IPS DF 19.7 (cell line): ENCODE measurements around the gene CXCR4.
"Not testable (repeated sequence)": the region's sequence is repeated elsewhere in the genome, so short reads cannot be mapped to it uniquely, and the experiment has no call there.

Experiments used
- DNase-seq: peaks from one replicate; pipeline ENCODE4 v3.0.0-alpha.2; 2013; ENCODE audit warnings: low read depth, low spot score

CXCR4 gene

DNA sequence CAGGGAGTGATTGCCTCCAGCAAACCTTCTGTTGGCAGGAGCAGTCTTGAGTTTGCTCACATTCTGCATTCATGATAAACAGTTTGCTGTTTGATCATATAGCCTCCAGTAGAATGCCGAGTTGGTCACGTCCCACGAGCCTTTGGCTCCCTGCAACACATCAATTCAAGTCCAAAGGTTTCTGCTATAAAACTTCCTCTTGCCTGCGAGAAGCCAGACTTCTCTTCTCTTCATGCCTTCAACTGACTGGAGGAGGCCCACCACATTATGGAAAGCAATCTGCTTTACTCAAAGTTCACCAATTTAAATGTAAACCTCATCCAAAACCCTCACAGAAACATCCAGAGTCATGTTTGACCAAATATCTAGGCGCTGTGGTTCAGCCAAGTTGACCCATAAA lies 40.8 kb downstream of the CXCR4 start:
- no peak for DNase-seq

DNA sequence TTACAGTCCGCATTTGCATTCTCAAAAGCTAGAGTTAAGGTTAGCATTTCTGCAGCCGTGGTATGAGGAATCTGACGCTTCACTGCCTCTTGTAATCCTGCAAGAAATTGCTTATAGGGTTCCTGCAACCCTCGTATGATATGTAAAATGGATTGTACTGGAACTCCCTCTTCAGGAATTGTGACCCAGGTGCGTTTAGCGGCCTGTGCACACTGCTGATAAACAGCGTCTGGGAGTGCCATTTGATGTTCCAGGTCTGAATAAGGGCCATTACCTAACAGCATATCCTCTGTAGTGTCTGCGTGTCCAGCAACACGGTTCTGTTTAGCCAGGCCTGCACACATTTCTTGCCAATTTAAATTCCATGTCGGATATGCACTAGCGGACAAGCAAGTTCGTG lies 42.5 kb downstream of the CXCR4 start:
- no peak for DNase-seq

DNA sequence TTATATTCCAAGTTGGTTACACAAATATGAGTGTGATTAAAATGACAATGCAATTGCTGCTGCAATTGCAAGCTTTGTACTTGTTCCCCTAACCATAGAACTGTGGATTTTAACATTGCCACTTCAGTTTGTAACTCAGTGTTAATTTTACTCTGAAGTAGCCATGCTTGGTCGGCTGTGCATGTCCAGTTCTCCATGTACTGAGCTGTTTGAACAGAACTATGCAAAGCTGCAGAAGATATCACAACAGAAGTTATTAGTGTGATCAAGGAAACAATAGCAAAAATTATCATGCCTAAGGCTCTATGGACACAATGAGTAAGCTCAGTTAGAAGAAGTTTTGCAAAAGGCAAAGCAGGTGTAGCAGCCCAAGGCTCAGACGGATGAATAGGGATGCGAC lies 45.3 kb downstream of the CXCR4 start:
- no peak for DNase-seq

DNA sequence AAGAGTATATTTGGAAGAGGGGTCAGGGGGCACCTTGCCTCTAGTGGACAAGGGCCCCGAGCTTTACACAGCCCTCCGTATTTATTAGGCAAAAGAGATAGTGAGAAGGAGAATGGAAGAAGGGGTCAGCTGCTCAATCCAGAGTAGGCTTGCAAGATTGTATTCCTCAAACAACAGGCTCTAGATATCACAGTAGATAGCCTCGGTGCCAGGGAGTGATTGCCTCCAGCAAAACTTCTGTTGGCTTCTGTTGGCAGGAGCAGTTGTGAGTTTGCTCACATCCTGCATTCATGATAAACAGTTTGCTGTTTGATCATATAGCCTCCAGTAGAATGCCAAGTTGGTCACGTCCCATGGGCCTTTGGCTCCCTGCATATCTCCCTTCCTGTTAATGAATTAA lies 46.1 kb downstream of the CXCR4 start:
- DNase-seq: not testable (repeated sequence)

DNA sequence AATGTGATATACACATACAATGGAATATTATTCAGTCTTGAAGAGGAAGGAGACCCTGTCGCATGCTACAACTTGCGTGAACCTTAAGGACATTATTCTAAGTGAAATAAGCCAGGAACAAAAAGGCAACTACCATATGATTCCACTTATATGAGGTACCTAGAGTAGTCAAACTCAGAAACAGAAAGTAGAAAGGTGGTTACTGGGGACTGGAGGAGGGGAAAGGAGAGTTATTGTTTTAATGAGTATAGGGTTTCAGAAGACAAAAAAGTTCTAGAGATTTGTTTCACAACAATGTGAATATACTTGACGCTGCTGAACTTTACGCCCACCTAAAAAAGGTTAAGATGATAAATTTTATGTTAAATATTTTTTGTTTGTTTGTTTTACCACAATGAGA lies 47.0 kb downstream of the CXCR4 start:
- no peak for DNase-seq

DNA sequence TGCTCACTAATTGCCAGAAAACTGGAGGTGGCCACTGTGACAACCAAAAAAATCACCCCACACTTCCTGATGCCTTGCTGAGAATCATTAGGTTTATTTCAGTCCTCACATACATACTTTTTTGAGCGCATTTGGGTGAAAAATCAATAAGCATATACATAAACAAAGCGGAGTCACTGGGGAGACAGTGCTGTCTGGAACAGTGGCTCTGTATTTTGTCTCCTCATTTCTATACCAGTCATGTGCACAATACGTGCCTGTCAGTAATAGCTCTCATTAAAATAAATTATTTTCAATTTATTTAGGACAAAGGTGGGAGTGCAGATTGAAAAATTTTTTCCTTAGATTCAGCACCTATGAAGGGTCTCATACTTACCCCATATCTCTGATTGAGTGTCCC lies 48.2 kb downstream of the CXCR4 start:
- no peak for DNase-seq

DNA sequence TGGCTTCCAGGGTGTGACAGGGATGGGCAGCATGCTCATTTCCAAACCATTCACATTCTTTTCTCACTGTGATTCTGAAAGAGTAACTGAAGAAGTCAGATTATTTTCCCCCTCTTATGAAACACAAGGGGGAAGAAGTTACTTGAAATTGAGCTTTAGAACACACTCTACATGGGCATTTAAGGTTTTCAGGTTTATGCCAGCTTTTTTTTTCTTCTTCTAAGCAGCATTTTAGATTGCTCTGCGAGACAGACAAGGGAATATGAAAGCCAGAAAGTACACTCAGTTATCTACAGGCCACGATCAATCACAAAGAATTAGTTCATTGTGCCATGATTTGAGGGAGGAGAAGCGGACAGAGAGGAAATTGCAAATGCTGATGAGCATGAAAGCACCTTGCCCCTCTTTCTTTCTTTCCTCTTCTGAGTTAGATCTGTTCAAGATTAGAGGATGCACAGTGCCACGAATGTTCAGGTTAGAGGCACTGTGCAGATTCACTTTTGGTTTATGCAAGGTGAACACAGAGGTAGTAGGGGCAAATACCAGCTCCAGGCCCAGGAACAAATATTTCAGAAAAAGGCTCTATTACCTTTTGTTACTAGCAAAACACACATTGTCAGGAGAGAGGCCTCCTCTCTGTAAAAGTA lies 49.2 kb downstream of the CXCR4 start:
- DNase-seq: no peak

DNA sequence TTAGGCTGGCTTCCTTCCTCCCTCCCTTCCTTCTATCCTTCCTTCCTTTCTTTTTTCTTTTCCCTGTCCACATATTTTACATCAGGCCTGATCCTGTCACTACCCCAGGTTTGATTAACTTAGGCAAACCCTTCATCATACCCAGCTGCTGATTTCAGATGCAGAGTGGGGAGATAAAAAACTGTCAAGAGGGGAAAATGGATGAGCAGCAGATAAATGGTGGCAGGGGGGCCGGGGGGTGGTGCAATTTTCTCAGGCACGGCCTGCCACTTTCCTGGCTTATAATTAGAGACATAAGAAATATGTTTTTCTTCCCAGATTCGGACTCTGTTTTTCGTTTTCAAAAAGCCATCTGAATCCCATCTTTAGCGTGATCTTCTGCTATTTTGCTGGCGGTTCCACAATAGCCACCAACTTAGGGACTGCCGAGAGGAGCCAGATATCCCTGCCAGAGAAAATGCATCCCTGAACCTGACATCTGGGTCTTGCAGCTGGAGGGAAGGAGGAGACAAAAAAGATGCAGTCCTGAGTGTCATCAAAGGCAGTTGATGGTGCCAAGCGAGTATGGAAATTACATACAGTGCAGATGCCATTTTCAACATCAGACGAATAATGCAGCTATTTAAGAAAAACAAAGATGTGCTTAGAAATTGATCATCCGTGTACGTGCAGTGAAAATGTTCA lies 49.9 kb downstream of the CXCR4 start:
- DNase-seq: no peak

DNA sequence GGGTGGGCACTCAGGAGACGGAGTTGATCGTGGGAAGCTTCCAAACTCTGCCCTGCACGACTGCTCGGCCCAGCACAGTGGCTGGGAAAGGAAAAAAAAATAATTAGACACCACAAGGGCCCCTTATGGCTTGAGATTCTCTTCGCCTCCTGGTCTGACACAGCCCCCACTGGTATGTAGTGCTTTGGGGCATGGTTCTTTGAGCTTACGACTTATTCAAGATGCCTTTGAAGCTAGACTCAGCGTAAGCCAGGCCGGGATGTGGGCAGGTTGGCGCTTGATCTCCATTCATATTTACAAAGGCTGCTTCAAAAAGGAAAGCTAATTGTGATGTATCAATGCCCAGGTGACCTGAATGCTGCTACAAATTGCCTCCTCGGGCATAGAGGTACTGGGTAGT lies 50.5 kb downstream of the CXCR4 start:
- no peak for DNase-seq

DNA sequence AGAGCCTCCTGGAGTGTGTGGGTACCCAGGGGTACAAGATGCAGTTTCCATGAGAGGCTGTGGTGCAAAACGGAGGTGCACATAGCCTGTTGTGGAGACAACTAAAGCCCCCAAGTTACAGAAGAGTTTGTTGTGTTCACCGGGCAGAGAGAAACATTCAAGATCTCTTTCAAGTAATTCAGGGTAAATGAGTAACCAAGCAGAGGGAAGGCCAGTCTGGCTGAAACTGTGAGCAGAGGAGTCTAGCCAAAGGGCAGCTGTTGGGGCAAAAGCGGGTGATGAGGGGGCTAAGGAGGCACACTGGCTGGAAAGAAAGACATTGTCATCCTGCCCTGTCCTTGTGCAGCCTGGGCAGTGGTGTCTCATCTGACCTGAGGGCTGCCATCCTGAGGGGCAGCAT lies 52.0 kb downstream of the CXCR4 start:
- no peak for DNase-seq

DNA sequence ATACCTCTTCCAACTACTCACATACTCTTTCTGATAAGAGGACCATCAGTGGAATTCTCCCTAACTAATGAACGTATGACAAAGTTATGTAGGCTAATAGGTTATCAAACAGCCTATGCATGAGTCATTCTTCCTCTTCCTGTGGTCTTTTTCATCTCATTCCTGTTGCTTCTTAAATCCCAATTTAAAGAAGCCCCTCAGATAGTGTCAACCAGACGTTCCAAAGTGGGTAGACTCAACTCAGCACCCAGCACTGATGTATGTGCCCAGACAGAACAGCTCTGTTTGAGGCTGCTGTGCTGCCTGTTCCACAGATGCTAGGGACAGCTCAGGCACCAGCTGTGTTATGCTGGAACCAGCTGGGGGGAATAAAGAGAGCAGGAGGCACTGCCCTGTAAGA lies 52.6 kb downstream of the CXCR4 start:
- DNase-seq: no peak
